ENCODE data around the gene PACRG. TPM values are rescaled to one million over a fixed set of nuclear protein-coding genes. Genes with fewer than 3 reads are reported as not detected.

PACRG gene
- total RNA-seq, 1 experiment from 2014 or later: not detected

DNA sequence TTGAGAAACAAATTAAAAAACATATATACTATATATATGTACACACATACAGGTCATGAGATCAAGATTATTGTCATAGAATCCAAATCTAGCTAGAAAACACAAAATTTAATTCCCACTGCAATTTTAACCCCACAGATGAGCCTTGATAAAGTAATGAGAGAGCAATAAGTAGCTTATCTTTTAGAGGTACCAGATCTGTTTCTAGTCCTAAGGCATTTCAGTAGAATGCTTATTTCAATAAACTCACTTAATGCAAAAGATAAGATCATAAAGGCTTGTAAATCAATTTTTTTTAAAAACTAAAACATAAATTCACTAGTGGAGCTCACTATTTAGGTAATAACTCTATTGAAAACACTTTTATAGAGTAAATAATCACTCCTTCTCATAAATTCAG is 47.4 kb upstream of the PACRG start:
- intact Hi-C loops (cut with micrococcal nuclease; ENCODE audit: unreplicated experiment): no loop called here
- no peak for DNase-seq
- Mint-ChIP-seq H3K36me3 (ENCODE audit: insufficient read depth, unreplicated experiment) (no peaks in the 10 kb centered on the region), H3K27me3 (ENCODE audit: insufficient read depth, unreplicated experiment) (no peaks in the 10 kb centered on the region), H3K27ac (ENCODE audit: unreplicated experiment) (no peak overlapping the region), H3K4me3 (ENCODE audit: unreplicated experiment) (no peak overlapping the region), H3K4me1 (ENCODE audit: low read depth, unreplicated experiment) (no peaks in the 10 kb centered on the region), H3K9me3 (ENCODE audit: unreplicated experiment) (no peaks in the 10 kb centered on the region)
- Histone ChIP-seq H3K36me3 (ENCODE audit: control insufficient read depth, insufficient read depth, low read length) (no peaks in the 10 kb centered on the region), H3K4me1 (peaks cover 9% of the 10 kb centered on the region), H3K4me3 (ENCODE audit: low read depth, low read length) (no peak overlapping the region), H3K27me3 (replicated peaks; ENCODE audit: control insufficient read depth, insufficient read depth, low read length) (no peaks in the 10 kb centered on the region), H3K9me3 (no peaks in the 10 kb centered on the region)
- ChIA-PET CTCF (no interaction called here), POLR2A (no interaction called here)
- TF ChIP-seq, protein P1, sequence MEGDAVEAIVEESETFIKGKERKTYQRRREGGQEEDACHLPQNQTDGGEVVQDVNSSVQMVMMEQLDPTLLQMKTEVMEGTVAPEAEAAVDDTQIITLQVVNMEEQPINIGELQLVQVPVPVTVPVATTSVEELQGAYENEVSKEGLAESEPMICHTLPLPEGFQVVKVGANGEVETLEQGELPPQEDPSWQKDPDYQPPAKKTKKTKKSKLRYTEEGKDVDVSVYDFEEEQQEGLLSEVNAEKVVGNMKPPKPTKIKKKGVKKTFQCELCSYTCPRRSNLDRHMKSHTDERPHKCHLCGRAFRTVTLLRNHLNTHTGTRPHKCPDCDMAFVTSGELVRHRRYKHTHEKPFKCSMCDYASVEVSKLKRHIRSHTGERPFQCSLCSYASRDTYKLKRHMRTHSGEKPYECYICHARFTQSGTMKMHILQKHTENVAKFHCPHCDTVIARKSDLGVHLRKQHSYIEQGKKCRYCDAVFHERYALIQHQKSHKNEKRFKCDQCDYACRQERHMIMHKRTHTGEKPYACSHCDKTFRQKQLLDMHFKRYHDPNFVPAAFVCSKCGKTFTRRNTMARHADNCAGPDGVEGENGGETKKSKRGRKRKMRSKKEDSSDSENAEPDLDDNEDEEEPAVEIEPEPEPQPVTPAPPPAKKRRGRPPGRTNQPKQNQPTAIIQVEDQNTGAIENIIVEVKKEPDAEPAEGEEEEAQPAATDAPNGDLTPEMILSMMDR (IDR thresholded peaks at IDR 0.05; ENCODE audit: insufficient read depth in 1 of 2, low read depth in 1 of 2, low read length in 1 of 2, severe bottlenecking in 1 of 2, unreplicated experiment in 1 of 2): no peak
- BruUV-seq (replicated peaks): no TSS peak

DNA sequence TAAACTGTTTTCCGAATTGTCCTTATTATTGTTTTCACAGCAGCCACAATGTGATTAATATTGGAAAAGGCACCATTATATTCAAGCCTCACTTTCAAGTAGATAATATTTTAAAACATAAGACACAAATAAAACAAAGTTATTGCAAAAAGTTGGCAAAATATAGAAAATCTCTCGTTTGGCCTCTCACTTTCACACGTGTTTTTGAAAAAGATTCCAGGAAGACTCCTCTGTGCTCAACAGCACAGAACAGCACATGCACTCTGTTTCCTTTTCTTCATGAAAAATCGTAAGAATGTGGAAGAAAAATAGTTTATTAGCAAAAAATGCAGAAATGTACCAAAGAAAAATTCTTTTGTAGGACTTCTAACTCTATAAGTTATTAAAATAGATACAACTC is 46.9 kb upstream of the PACRG start:
- POLR2A ChIA-PET: no interaction called here
- no peaks in the 10 kb centered on the region for H3K9me3 ChIP-seq
- Mint-ChIP-seq H3K4me1 (ENCODE audit: low read depth, unreplicated experiment) (no peaks in the 10 kb centered on the region), H3K4me3 (ENCODE audit: unreplicated experiment) (no peak overlapping the region), H3K9me3 (ENCODE audit: unreplicated experiment) (no peaks in the 10 kb centered on the region), H3K27me3 (ENCODE audit: insufficient read depth, unreplicated experiment) (no peaks in the 10 kb centered on the region), H3K27ac (ENCODE audit: unreplicated experiment) (no peak overlapping the region), H3K36me3 (ENCODE audit: insufficient read depth, unreplicated experiment) (no peaks in the 10 kb centered on the region)
- no peaks in the 10 kb centered on the region for H3K27me3 ChIP-seq (replicated peaks; ENCODE audit: control insufficient read depth, insufficient read depth, low read length)
- CTCF ChIA-PET: no interaction called here
- intact Hi-C loops (cut with micrococcal nuclease; ENCODE audit: unreplicated experiment): loop anchor here (1.0 kb wide), 1 partner anchor 46 kb away; the partner anchor contains the start of genes PACRG and PRKN
- TF ChIP-seq, protein P1 (IDR thresholded peaks at IDR 0.05; ENCODE audit: insufficient read depth in 1 of 2, low read depth in 1 of 2, low read length in 1 of 2, severe bottlenecking in 1 of 2, unreplicated experiment in 1 of 2): no peak
- H3K36me3 ChIP-seq (ENCODE audit: control insufficient read depth, insufficient read depth, low read length): no peaks in the 10 kb centered on the region
- peaks cover 9% of the 10 kb centered on the region for H3K4me1 ChIP-seq
- H3K4me3 ChIP-seq (ENCODE audit: low read depth, low read length): no peak overlapping the region
- BruUV-seq (replicated peaks): no TSS peak
- DNase-seq: no peak

DNA sequence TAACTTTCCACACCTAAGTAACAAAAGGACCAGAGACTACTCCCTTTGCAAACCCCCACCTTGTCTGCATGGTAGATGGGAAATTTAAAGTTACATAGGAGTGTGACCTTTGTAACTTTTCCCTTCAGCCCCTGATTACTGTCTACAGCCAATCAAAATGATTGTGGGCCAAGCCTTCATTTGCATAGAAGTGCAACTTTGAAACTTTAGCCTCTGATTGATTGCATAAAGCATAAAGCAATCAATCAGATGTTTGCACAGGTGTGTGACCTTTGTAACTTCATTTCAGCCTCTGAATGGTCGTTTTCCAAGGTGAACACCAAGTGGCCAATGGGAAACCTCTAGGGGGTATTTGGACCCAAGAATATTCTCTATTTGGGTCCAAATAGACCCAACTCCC is 46.3 kb upstream of the PACRG start:
- no peaks in the 10 kb centered on the region for H3K27me3 ChIP-seq (replicated peaks; ENCODE audit: control insufficient read depth, insufficient read depth, low read length)
- H3K9me3 ChIP-seq: no peaks in the 10 kb centered on the region
- Mint-ChIP-seq H3K27ac (ENCODE audit: unreplicated experiment) (no peak overlapping the region), H3K9me3 (ENCODE audit: unreplicated experiment) (no peaks in the 10 kb centered on the region), H3K4me3 (ENCODE audit: unreplicated experiment) (no peak overlapping the region), H3K27me3 (ENCODE audit: insufficient read depth, unreplicated experiment) (no peaks in the 10 kb centered on the region), H3K4me1 (ENCODE audit: low read depth, unreplicated experiment) (no peaks in the 10 kb centered on the region), H3K36me3 (ENCODE audit: insufficient read depth, unreplicated experiment) (no peaks in the 10 kb centered on the region)
- H3K4me3 ChIP-seq (ENCODE audit: low read depth, low read length): no peak overlapping the region
- no peaks in the 10 kb centered on the region for H3K36me3 ChIP-seq (ENCODE audit: control insufficient read depth, insufficient read depth, low read length)
- BruUV-seq (replicated peaks): no TSS peak
- TF ChIP-seq, protein P1 (IDR thresholded peaks at IDR 0.05; ENCODE audit: insufficient read depth in 1 of 2, low read depth in 1 of 2, low read length in 1 of 2, severe bottlenecking in 1 of 2, unreplicated experiment in 1 of 2): no peak
- H3K4me1 ChIP-seq: peaks cover 9% of the 10 kb centered on the region
- DNase-seq: peak in 1 of 2 experiments; percentile 26
- ChIA-PET POLR2A (no interaction called here), CTCF (no interaction called here)
- intact Hi-C loops (cut with micrococcal nuclease; ENCODE audit: unreplicated experiment): loop anchor here (1.0 kb wide), 1 partner anchor 46 kb away; the partner anchor contains the start of genes PACRG and PRKN

Measured in Caco-2 (cell line).